ENCODE data around the gene DEPDC7. TPM values are rescaled to one million over a fixed set of nuclear protein-coding genes. Genes with fewer than 3 reads are reported as not detected.

DEPDC7 gene
- total and polyA plus RNA-seq, 9 of the 15 experiments (the other 6 are each of a cell fraction or from before 2014, with no cell fraction given) = 5.4 to 19.9 (median 12.0) TPM

DNA sequence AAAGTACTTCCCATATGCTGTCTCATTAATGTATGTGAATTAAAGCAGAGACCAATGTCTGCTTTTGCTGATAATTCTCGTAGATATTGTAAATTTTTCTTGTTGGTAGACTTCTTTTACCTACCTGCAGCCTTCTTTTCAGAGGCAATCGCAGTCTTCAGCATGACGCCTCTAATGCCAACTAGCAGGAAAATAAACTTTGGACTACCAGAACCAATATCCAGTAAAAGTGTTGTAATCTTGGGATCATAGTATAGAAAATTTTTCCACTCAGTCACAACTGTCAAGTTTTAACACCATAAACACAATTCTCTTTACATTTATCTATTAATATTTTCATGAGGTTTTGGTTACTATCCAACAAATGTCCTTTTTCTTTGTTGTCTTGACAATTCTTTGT, 2.3 kb downstream of the DEPDC7 start (continued):
- TF ChIP-seq, protein P1, sequence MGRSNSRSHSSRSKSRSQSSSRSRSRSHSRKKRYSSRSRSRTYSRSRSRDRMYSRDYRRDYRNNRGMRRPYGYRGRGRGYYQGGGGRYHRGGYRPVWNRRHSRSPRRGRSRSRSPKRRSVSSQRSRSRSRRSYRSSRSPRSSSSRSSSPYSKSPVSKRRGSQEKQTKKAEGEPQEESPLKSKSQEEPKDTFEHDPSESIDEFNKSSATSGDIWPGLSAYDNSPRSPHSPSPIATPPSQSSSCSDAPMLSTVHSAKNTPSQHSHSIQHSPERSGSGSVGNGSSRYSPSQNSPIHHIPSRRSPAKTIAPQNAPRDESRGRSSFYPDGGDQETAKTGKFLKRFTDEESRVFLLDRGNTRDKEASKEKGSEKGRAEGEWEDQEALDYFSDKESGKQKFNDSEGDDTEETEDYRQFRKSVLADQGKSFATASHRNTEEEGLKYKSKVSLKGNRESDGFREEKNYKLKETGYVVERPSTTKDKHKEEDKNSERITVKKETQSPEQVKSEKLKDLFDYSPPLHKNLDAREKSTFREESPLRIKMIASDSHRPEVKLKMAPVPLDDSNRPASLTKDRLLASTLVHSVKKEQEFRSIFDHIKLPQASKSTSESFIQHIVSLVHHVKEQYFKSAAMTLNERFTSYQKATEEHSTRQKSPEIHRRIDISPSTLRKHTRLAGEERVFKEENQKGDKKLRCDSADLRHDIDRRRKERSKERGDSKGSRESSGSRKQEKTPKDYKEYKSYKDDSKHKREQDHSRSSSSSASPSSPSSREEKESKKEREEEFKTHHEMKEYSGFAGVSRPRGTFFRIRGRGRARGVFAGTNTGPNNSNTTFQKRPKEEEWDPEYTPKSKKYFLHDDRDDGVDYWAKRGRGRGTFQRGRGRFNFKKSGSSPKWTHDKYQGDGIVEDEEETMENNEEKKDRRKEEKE (IDR thresholded peaks at IDR 0.05; ENCODE audit: borderline replicate concordance in 1 of 2, control insufficient read depth in 1 of 2, low read depth in 2 of 2, low read length in 1 of 2) = no peak
- TF ChIP-seq ZNF717 (CRISPR knock-in tag; IDR thresholded peaks at IDR 0.05) (no peak), KAT2B (IDR thresholded peaks at IDR 0.05; ENCODE audit: low read depth, low read length) (no peak), NFXL1 (CRISPR knock-in tag; IDR thresholded peaks at IDR 0.05) (no peak), DDX20 (tag; IDR thresholded peaks at IDR 0.05; ENCODE audit: low read depth) (no peak), TGIF2 (CRISPR knock-in tag; IDR thresholded peaks at IDR 0.05) (no peak)
- TF ChIP-seq, protein P2, sequence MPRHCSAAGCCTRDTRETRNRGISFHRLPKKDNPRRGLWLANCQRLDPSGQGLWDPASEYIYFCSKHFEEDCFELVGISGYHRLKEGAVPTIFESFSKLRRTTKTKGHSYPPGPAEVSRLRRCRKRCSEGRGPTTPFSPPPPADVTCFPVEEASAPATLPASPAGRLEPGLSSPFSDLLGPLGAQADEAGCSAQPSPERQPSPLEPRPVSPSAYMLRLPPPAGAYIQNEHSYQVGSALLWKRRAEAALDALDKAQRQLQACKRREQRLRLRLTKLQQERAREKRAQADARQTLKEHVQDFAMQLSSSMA (CRISPR knock-in tag; IDR thresholded peaks at IDR 0.05) = no peak

DNA sequence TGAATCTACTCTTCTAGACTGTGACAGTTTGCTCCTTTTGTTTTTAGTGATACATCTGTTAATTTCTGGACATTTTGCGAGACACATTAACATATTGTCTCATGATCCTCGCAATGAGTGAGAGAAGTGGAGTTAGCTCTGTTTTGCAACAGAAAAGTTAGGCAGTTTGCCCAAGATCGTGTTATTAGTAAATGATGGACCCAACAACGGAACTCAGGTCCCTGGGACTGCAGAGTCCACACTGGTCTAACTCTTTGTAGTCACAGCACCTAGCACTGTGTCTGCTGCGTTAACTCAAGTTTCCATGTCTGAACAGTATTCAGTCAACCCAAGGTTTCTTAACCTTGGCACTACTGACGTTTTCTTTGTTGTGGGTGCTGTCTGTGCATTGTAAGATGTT, 3.2 kb downstream of the DEPDC7 start:
- 68% methylated on average over 6 of the region's 6 CpGs for WGBS (ENCODE audit: insufficient coverage, low coverage, missing lambda C conversion rate)
- Histone ChIP-seq H3K9me1 (ENCODE audit: control insufficient read depth, insufficient read depth, low read length) (no peaks in the 10 kb centered on the region), H3K9me3 (replicated peaks; ENCODE audit: control insufficient read depth, insufficient read depth, low read depth, low read length) (no peaks in the 10 kb centered on the region), H3K36me3 (ENCODE audit: control insufficient read depth, insufficient read depth, low read length) (no peaks in the 10 kb centered on the region), H3K27me3 (ENCODE audit: control insufficient read depth in 2 of 2, insufficient read depth in 2 of 2, low read length in 2 of 2) (no peaks in the 10 kb centered on the region), H3K27ac (ENCODE audit: extremely low read depth, low read depth, low read length) (no peak overlapping the region), H3K4me3 (no peak overlapping the region), H3K4me1 (replicated peaks in 1 of 2; ENCODE audit: control insufficient read depth in 2 of 2, insufficient read depth in 2 of 2, low read length in 2 of 2) (peaks cover 16% of the 10 kb centered on the region in 2 experiments; a peak in 4 of 5 replicates), H4K20me1 (replicated peaks; ENCODE audit: control insufficient read depth, insufficient read depth, low read length) (no peaks in the 10 kb centered on the region), H3K4me2 (ENCODE audit: insufficient read depth, low read length) (no peak overlapping the region), H2AFZ (ENCODE audit: low read depth, low read length) (no peak overlapping the region), H3K9ac (ENCODE audit: insufficient read depth in 1 of 2, low read depth in 2 of 2, low read length in 2 of 2) (no peak overlapping the region), H3K79me2 (ENCODE audit: control insufficient read depth, insufficient read depth, low read length) (peaks cover 19% of the 10 kb centered on the region)
- ATAC-seq = no peak
- TF ChIP-seq, protein P3, sequence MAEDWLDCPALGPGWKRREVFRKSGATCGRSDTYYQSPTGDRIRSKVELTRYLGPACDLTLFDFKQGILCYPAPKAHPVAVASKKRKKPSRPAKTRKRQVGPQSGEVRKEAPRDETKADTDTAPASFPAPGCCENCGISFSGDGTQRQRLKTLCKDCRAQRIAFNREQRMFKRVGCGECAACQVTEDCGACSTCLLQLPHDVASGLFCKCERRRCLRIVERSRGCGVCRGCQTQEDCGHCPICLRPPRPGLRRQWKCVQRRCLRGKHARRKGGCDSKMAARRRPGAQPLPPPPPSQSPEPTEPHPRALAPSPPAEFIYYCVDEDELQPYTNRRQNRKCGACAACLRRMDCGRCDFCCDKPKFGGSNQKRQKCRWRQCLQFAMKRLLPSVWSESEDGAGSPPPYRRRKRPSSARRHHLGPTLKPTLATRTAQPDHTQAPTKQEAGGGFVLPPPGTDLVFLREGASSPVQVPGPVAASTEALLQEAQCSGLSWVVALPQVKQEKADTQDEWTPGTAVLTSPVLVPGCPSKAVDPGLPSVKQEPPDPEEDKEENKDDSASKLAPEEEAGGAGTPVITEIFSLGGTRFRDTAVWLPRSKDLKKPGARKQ (CRISPR knock-in tag; IDR thresholded peaks at IDR 0.05) = no peak
- TF ChIP-seq ZKSCAN3 (CRISPR knock-in tag; IDR thresholded peaks at IDR 0.05) = no peak
- TF ChIP-seq ZBTB8A (IDR thresholded peaks at IDR 0.05; ENCODE audit: partially characterized antibody) = no peak
- TF ChIP-seq MTA1 (IDR thresholded peaks at IDR 0.05; ENCODE audit: borderline replicate concordance) = no peak
- no peak for TF ChIP-seq SRSF1 (IDR thresholded peaks at IDR 0.05; ENCODE audit: low read depth, low read length)
- intact Hi-C loops (cut with micrococcal nuclease) = no loop called here
- BruUV-seq (replicated peaks) = no TSS peak
- ChIA-PET CTCF (ENCODE audit: low intra/inter-chr PET ratio) (no interaction called here), POLR2A (no interaction called here)
- in situ Hi-C loops (cut with MboI) = no loop called here
- no peak for FAIRE-seq
- no peak for DNase-seq (ENCODE audit: extremely low read depth in 1 of 4, low spot score in 3 of 4)
